HG02840 (cell line): ENCODE data around the gene POLR3A.

Experiments used
- ATAC-seq: cut with Tn5 transposase; IDR thresholded peaks from one replicate; pipeline ENCODE4 v1.9.1; 2021; ENCODE audit warnings: mild to moderate bottlenecking, moderate library complexity, moderate number of reproducible peaks; ENCODE audit not compliant: unreplicated experiment, low FRiP score

POLR3A gene

DNA sequence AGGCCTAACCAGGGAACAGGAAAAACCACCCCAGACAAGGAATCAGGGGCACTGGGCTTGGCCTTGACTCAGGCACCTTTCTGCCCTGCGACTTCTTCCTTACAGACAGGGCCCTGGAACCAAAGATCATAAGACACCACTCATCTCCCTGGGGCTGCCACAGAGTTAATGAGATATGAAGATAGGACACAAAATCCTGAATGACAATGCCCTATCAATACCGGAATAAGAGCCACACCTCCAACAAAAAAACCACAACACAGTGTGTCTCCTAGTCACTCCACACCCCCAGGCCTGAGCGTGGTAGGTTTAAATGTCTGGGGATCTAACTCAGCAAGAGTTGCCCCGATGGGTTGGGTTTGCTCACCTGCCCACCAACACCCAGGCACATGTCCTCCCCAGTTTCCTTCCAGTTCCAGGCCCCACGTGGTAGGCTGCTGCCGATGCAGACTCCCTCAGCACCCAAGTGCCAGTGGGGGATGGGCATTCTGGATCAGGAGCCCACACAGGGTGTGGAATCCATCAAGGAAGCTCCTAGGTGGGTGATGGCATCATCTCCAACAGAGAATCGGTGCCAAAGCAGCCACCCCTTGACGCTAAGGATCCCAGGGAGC is 106.6 kb downstream of the POLR3A start:
- ATAC-seq: no peak

DNA sequence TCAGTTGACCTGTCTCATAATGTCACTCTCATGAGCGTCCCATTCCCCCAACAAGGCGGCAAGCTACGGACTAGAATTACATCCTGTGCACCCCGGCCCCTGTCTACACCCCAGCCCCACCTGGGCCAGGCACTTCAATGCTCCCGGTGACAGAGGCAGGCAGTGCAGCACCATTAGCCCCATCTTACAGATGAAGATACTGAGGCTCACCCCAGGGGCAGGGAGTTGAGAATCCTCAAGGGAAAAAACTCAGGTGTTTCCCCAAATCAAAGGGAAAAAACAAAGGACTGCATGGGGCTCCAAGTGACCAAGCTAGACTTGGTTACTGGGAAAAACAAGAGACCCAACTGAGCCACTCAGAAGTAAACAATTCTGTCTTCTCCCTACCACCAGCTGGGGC is 107.3 kb downstream of the POLR3A start:
- ATAC-seq: no peak

DNA sequence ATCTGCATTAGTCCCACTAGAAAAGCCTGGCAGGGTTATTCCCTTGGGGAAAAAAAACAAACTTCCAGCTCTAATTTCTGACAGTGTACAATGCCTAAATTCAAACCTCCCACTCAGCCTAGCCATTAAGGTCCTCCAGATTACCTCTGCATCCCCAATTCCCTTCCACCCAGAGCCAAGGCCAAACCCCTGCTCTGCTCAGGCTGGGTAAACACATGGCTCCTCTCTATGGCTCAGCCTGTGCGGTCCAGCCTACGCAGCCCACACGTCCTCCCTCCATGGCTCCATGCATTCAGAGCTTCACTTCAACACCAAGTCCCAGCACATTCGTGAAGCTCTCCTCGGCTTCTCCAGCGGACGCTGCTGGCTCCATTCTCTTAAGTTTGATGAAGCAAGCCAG is 107.9 kb downstream of the POLR3A start:
- ATAC-seq: no peak

DNA sequence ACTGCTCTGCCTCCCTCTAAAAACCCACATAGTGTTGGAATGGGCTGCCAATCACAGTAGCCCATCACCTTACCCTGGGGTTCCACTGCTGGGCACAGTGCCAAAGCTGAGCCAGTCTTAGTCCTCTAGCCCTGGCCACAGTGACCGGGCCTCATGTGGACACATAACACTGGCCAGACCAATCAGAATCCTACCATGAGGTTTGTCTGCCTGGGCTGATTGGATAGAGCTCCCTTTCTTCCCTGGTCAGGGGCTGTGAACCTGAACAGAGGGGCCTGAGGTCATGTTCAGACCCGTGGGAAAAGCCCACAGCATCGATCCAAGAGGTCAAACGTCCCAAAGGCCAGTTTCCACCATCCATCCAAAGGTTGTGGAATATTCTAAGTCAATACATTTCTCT is 108.8 kb downstream of the POLR3A start:
- no peak for ATAC-seq

DNA sequence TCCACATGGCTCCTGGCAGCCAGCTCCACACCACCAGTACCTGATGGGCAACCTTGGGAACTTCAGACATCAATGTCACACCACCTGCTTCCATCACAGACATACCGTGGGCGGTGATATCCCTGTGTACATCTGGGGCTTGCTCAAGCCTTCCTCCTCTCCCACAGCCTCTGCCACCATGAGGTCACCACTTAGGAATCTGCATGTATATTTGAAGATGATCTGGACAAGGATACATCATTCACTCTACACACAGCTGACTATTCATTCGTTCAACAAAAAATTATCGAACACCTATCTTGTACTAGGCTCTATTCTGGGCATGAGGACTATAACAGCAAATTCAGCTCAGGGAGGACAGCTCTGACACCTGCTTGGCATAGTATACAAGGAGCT is 109.6 kb downstream of the POLR3A start:
- no peak for ATAC-seq
